Mononuclear cell (primary cell): ENCODE measurements around the gene NGB. TPM values are rescaled to one million over a fixed set of nuclear protein-coding genes. Genes with fewer than 3 reads are reported as not detected.

Experiments used
- H3K27me3 ChIP-seq: 2 replicates; pipeline ENCODE4 v1.6.0; 2011; ENCODE audit warnings: low read length, control low read depth; ENCODE audit not compliant: insufficient read depth
- H3K4me1 ChIP-seq: 2 replicates; pipeline ENCODE4 v1.5.1; 2011; ENCODE audit warnings: mild to moderate bottlenecking, low read length, control low read depth; ENCODE audit not compliant: insufficient read depth
- H3K4me3 ChIP-seq: 2 replicates; pipeline ENCODE4 v1.5.1; 2011; ENCODE audit warnings: mild to moderate bottlenecking, low read length, moderate library complexity
- H3K9me3 ChIP-seq: 2 replicates; pipeline ENCODE4 v1.5.1; 2011; ENCODE audit warnings: low read depth, mild to moderate bottlenecking, control low read depth, low read length
- total RNA-seq: library from RNA; depleted of rRNA; stranded (reverse); fragments of >200 nt; gene quantifications from one replicate; pipeline ENCODE4 v1.2.3, GENCODE V29; 2012

The NGB gene
- total RNA-seq, 1 donor: not detected

DNA sequence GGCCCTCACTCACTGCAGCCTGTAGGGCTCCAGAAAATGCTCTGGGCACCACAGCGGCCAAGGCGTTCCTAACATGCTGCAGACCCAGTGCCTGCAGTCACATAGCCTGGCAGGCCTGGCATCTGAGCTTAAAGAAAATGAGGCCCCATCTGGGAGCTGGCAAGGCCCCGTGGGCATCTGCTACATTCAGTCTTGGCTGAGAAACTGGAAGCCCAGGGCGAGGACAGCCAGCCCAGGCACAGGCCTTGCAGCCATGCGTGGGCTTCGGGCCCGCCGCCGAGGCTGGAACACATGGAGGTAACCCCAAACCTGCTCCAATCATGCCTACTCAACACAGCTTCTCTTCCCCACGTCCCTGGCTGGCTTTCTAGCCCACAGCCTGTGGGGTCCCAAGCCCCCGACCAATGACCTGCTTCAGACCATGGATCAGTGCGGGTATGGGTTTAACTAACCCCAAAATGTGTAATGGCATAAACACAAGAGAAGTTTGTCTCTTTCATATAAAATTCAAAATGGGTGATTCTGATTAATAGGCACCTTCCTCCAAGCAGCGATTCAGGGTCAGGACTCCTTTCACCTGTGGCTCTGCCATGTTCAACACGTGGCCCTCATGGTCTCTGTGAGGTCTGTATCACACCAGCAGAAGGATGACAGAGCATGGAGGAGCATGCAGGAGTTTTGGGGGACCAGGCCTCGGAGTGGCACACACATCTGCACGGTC is 6.4 kb downstream of the NGB start:
- H3K9me3 ChIP-seq: no peaks in the 10 kb centered on the region
- no peak overlapping the region for H3K4me3 ChIP-seq
- no peaks in the 10 kb centered on the region for H3K4me1 ChIP-seq
- H3K27me3 ChIP-seq: peaks cover 7% of the 10 kb centered on the region

DNA sequence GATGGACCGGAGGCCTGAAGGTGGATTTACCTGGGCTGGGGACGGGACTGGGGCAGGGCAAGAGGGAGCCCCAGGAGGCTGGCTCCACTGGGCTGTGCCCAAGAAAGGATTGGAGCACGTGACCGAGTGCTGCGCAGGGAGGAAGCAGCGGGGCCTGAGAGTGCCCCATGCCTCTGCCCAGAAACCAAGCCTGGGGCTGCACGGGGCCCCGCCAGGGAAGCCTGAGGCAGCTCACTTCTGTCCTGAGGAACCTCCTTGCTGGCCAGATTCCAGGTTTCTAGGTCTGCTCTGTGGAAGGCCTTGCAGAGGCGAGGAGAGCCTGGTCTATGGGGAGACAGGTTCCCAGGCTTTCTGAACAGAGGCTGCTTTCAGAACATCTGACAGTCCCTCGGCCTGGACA is 10.4 kb downstream of the NGB start:
- H3K27me3 ChIP-seq: no peaks in the 10 kb centered on the region
- no peaks in the 10 kb centered on the region for H3K4me1 ChIP-seq
- H3K9me3 ChIP-seq: no peaks in the 10 kb centered on the region
- no peak overlapping the region for H3K4me3 ChIP-seq

DNA sequence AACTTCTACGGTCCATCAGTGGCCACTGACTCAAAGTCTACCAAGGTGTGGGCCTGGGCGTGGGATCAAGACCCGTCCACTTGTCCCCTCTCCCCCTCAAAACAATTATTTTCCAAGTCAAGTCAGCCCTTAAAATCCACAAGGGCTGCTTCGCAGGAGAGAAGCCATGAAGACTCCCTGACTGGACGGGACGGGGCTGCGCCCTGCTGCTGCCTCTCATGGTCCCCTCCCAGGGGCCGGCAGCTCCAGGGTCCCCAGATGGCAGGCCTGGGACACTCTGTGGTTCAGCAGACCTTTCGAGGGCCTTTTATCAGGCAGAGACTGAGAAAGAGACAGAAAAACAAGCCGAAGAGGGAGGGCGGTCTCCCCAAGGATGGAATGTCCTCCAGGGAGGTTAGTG is 10.8 kb downstream of the NGB start:
- H3K4me3 ChIP-seq: no peak overlapping the region

GRCh38 chr14:77259025-77259715 is 11.8 kb downstream of the NGB start:
- no peak overlapping the region for H3K4me3 ChIP-seq
- no peaks in the 10 kb centered on the region for H3K9me3 ChIP-seq
- H3K4me1 ChIP-seq: no peaks in the 10 kb centered on the region
- no peaks in the 10 kb centered on the region for H3K27me3 ChIP-seq

More for the DNA sequence above, 10.8 kb downstream of the NGB start:
- H3K27me3 ChIP-seq: no peaks in the 10 kb centered on the region
- no peaks in the 10 kb centered on the region for H3K4me1 ChIP-seq
- no peaks in the 10 kb centered on the region for H3K9me3 ChIP-seq

GRCh38 chr14:77258566-77258965 is 12.4 kb downstream of the NGB start:
- Histone ChIP-seq H3K4me1 (no peaks in the 10 kb centered on the region), H3K27me3 (no peaks in the 10 kb centered on the region), H3K4me3 (no peak overlapping the region), H3K9me3 (no peaks in the 10 kb centered on the region)

GRCh38 chr14:77257700-77258099 is 13.3 kb downstream of the NGB start:
- no peak overlapping the region for H3K4me3 ChIP-seq
- no peaks in the 10 kb centered on the region for H3K9me3 ChIP-seq
- H3K27me3 ChIP-seq: no peaks in the 10 kb centered on the region
- no peaks in the 10 kb centered on the region for H3K4me1 ChIP-seq

GRCh38 chr14:77256694-77257093 is 14.3 kb downstream of the NGB start:
- no peaks in the 10 kb centered on the region for H3K9me3 ChIP-seq
- H3K4me1 ChIP-seq: no peaks in the 10 kb centered on the region
- no peak overlapping the region for H3K4me3 ChIP-seq
- no peaks in the 10 kb centered on the region for H3K27me3 ChIP-seq

DNA sequence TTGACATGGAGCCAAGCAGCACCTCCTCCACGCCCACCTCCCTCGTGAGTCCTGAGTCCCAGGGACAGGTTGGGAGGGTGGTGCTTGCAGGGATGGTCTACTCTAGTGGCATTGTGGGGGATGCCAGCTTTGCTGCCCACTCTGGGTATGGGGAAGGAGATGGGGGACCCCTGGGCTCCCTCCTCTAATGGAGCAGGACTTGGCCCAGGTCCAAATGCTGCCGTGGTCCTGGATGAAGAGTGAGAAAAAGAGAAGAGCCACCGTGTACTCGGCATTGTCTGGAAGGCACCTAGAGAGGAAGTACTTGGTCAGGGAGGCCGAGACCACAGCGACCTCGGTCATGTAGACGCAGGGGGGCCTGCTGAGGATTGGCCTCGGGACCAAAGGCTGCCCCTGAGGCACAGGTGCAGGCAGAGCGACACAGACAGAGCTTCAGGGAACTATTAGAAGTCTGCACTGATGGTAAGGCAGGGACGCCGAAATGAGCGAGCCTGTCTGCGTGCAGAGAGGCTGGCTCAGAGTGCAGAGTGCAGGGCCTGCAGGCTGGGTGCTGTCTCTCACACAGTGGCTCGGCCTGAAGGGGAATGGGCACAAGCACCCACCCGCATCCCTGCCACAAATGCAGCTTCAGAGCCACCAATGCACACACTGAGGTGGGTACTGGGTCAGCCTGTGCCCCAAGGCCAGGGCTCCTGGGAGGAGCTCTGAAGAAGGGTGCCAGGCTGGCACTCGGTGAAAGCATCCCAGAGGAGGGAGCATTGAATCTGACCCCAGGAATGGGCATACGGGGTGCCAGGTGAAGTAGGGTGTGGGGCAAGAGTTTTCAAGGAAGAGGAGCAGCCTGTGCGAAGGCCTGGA is 17.4 kb downstream of the NGB start:
- no peaks in the 10 kb centered on the region for H3K27me3 ChIP-seq
- H3K9me3 ChIP-seq: no peaks in the 10 kb centered on the region
- H3K4me1 ChIP-seq: no peaks in the 10 kb centered on the region
- no peak overlapping the region for H3K4me3 ChIP-seq

DNA sequence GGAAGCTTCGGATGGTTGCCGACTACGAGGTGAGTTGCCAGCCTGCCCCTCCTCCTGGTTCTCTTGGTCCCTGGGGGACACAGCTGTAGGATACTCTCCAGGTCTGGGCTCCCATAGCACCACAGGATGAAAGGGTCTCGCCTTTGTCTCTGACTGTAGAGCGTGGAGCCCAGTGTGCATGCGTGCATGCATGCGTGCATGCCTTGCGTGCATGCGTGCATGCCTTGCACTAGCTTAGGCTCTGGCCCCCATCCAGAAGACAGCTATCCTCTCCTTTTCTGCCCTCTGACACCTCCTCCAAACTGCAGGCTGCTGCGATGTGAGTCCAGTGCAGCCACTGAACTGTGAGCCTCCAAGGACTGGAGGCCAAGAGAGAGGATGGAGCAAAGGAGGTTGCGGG is 19.1 kb downstream of the NGB start:
- no peaks in the 10 kb centered on the region for H3K27me3 ChIP-seq
- no peaks in the 10 kb centered on the region for H3K9me3 ChIP-seq
- no peak overlapping the region for H3K4me3 ChIP-seq
- no peaks in the 10 kb centered on the region for H3K4me1 ChIP-seq

GRCh38 chr14:77250927-77251326 is 20.1 kb downstream of the NGB start:
- no peaks in the 10 kb centered on the region for H3K27me3 ChIP-seq
- H3K9me3 ChIP-seq: no peaks in the 10 kb centered on the region
- no peak overlapping the region for H3K4me3 ChIP-seq
- H3K4me1 ChIP-seq: no peaks in the 10 kb centered on the region

- H3K27me3 ChIP-seq: no peaks in the 10 kb centered on the region
Measured at GRCh38 chr14:77249286-77249685, 21.7 kb downstream of the NGB start.

DNA sequence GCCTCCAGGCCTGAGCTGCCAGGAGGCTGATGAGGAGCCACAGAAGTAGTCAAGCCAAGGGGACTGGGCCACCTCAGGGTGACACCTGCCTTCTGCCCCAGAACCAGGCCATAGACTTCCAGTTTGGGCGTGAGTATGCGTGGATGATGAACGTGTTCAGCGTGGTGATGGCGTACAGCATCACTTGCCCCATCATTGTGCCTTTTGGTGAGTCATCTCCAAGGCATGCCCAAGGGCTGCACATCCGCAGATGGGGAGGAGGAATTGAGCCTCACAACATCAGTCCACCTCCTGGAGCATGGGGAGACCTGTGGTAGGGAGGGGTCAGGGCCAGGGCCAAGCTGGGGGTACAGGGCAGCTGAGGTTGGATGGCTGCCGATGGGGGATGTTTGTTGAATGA is 22.3 kb downstream of the NGB start:
- no peaks in the 10 kb centered on the region for H3K4me1 ChIP-seq
- H3K27me3 ChIP-seq: no peaks in the 10 kb centered on the region
- no peak overlapping the region for H3K4me3 ChIP-seq
- H3K9me3 ChIP-seq: no peaks in the 10 kb centered on the region

More at GRCh38 chr14:77249286-77249685, 21.7 kb downstream of the NGB start:
- Histone ChIP-seq H3K4me3 (no peak overlapping the region), H3K4me1 (no peaks in the 10 kb centered on the region), H3K9me3 (no peaks in the 10 kb centered on the region)

GRCh38 chr14:77246784-77247183 is 24.2 kb downstream of the NGB start:
- H3K4me1 ChIP-seq: peaks cover 4% of the 10 kb centered on the region
- no peaks in the 10 kb centered on the region for H3K9me3 ChIP-seq
- no peaks in the 10 kb centered on the region for H3K27me3 ChIP-seq
- no peak overlapping the region for H3K4me3 ChIP-seq

GRCh38 chr14:77245820-77246219 is 25.2 kb downstream of the NGB start:
- Histone ChIP-seq H3K4me1 (peaks cover 4% of the 10 kb centered on the region), H3K27me3 (no peaks in the 10 kb centered on the region), H3K4me3 (no peak overlapping the region), H3K9me3 (no peaks in the 10 kb centered on the region)

DNA sequence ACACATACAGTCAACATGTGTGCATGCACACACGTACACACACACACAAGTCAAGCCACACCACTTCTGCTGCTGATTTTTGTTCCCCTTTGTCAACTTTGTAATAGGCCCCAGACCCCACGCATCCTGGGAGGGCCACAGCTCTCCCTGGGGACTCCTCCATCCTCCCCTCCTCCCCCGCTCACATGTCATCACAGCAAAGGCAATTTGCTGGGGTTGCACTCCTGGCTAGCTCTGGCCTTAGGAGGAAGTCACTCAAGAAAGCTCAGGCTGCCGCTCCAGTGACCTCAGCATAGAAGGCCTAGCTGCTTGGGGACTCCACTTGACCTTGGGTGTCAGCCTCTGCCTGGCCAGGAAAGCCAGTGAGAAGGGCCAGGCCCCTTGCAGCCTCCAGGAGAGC is 27.2 kb downstream of the NGB start:
- peaks cover 4% of the 10 kb centered on the region for H3K4me1 ChIP-seq
- H3K27me3 ChIP-seq: no peaks in the 10 kb centered on the region
- no peak overlapping the region for H3K4me3 ChIP-seq
- H3K9me3 ChIP-seq: no peaks in the 10 kb centered on the region
